IPS-15b (cell line): ENCODE data around the gene SCPEP1.
"Not testable (repeated sequence)": the region's sequence is repeated elsewhere in the genome, so short reads cannot be mapped to it uniquely, and the experiment has no call there.

Source experiments
- H3K27me3 ChIP-seq: one replicate; pipeline ENCODE4 v1.6.1; 2013; ENCODE audit warnings: low read length; ENCODE audit not compliant: control insufficient read depth, insufficient read depth
- H3K36me3 ChIP-seq: one replicate; pipeline ENCODE4 v1.6.1; 2013; ENCODE audit warnings: low read length; ENCODE audit not compliant: control insufficient read depth, insufficient read depth
- H3K4me1 ChIP-seq: one replicate; pipeline ENCODE4 v1.6.1; 2013; ENCODE audit warnings: mild to moderate bottlenecking, low read length; ENCODE audit not compliant: control insufficient read depth, insufficient read depth
- H3K4me3 ChIP-seq: one replicate; pipeline ENCODE4 v1.5.1; 2013; ENCODE audit warnings: low read depth, low read length
- H3K9ac ChIP-seq: one replicate; pipeline ENCODE4 v1.6.1; 2013; ENCODE audit warnings: low read depth, mild to moderate bottlenecking, low read length
- H3K9me3 ChIP-seq: one replicate; pipeline ENCODE4 v1.6.1; 2013; ENCODE audit warnings: mild to moderate bottlenecking, low read length; ENCODE audit not compliant: control insufficient read depth, insufficient read depth

The SCPEP1 gene

GRCh38 chr17:56939869-56940484 is 38.0 kb upstream of the SCPEP1 start:
- Histone ChIP-seq H3K36me3 (peaks cover 11% of the 10 kb centered on the region), H3K4me1 (no peaks in the 10 kb centered on the region), H3K9me3 (no peaks in the 10 kb centered on the region), H3K9ac (no peak overlapping the region), H3K27me3 (no peaks in the 10 kb centered on the region), H3K4me3 (no peak overlapping the region)

DNA sequence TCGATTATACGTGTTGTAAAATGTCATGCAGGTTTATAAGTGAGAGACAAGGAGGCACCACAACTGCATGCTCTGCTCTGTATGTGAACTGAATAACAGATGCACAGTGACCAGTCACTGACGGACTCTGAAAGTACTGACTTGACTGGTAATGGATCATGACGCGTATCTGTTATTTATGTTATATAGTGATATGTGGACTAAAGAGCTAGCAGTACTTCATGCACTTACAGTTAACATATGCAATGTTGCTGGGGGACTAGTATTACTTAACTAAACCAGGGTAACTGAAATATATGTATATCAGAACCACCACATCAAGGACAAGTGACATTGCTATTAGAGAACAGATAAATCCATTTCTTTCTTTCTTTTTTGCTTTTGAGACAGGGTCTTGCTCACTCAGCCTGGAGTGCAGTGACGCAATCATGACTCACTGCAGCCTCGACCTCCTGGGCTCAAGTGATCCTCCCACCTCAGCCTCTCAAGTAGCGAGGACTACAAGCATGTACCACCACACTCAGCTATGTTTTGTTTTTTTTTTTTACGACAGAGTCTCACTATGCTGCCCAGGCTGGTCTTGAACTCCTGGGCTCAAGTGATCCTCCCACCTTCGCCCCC is 34.3 kb upstream of the SCPEP1 start:
- Histone ChIP-seq H3K27me3 (no peaks in the 10 kb centered on the region), H3K36me3 (peaks cover 6% of the 10 kb centered on the region), H3K9ac (no peak overlapping the region), H3K4me3 (no peak overlapping the region), H3K4me1 (no peaks in the 10 kb centered on the region), H3K9me3 (no peaks in the 10 kb centered on the region)

DNA sequence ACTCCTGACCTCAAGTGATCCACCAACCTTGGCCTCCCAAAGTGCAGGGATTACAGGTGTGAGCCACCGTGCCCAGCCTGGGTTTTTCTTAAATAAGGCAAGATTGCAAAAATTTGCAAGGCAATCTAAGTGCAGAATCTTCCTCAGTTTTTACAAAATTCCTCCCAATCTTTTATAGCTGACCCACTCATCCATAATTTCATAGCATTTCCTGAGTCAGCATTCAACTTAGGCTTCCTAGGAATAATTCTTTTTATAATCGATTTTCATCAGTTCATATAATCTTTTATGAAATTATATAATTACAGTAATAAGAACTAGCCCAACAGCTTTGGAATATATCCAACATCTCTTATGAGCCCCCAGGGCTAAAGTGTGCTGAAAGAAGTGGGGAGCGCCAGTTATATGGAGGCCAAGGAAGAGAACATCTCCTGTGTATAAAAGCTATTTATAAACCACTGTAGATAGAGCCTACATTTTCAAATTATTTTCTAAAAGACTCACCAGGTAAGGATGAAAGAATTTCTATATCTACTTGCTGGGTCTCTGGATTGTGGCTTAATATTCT is 31.9 kb upstream of the SCPEP1 start:
- Histone ChIP-seq H3K36me3 (peaks cover 9% of the 10 kb centered on the region), H3K4me1 (no peaks in the 10 kb centered on the region), H3K9ac (no peak overlapping the region), H3K9me3 (no peaks in the 10 kb centered on the region), H3K4me3 (no peak overlapping the region), H3K27me3 (no peaks in the 10 kb centered on the region)

- no peaks in the 10 kb centered on the region for H3K4me1 ChIP-seq
- H3K27me3 ChIP-seq, result no peaks in the 10 kb centered on the region
- H3K9ac ChIP-seq, result no peak overlapping the region
- H3K9me3 ChIP-seq, result no peaks in the 10 kb centered on the region
- peaks cover 9% of the 10 kb centered on the region for H3K36me3 ChIP-seq
- H3K4me3 ChIP-seq, result no peak overlapping the region
Observed at GRCh38 chr17:56947741-56948140, 30.2 kb upstream of the SCPEP1 start.

DNA sequence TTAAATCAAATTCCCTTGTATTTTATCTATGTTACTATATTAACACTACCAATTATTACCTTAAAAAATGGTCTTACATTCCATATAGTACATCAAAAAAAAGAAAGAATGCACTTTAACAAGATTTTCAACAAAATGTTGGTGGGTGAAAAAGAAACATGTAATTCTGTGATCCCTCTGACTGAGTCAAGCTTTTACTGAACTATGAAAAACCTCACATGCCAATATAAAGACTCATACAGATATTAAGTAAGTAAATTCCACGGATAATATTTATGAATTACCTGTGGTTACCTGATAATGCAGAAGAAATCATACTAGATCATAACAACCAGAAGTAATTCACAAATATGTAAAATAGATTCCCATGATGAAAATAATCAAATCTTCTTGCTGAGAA is 29.4 kb upstream of the SCPEP1 start:
- Histone ChIP-seq H3K36me3 (peaks cover 5% of the 10 kb centered on the region), H3K9me3 (no peaks in the 10 kb centered on the region), H3K27me3 (no peaks in the 10 kb centered on the region), H3K9ac (no peak overlapping the region), H3K4me3 (no peak overlapping the region), H3K4me1 (no peaks in the 10 kb centered on the region)

DNA sequence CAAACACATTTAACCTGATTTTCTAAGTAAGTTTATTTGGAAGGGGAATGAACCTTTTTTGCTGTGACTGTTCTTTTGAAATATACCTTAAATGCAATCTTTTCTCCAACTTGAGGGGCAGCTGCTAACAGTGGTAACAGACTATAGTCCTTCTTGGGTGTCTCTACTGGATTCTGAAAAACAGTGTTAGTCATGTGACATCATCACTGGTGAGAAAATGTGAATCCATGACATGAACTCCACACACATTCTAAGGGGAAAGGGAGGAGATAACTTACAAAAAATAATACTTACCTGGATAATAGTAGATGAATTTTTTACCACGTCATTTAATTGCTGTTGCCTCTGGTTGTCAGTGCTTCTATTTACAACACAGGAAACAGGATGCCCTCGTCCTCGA is 28.3 kb upstream of the SCPEP1 start:
- Histone ChIP-seq H3K4me3 (no peak overlapping the region), H3K9ac (no peak overlapping the region), H3K36me3 (peaks cover 3% of the 10 kb centered on the region), H3K9me3 (no peaks in the 10 kb centered on the region), H3K4me1 (no peaks in the 10 kb centered on the region), H3K27me3 (no peaks in the 10 kb centered on the region)

- no peak overlapping the region for H3K4me3 ChIP-seq
- no peaks in the 10 kb centered on the region for H3K4me1 ChIP-seq
- no peaks in the 10 kb centered on the region for H3K36me3 ChIP-seq
- H3K27me3 ChIP-seq, result no peaks in the 10 kb centered on the region
- no peaks in the 10 kb centered on the region for H3K9me3 ChIP-seq
- no peak overlapping the region for H3K9ac ChIP-seq
Observed at GRCh38 chr17:56956992-56957391, 20.9 kb upstream of the SCPEP1 start.

DNA sequence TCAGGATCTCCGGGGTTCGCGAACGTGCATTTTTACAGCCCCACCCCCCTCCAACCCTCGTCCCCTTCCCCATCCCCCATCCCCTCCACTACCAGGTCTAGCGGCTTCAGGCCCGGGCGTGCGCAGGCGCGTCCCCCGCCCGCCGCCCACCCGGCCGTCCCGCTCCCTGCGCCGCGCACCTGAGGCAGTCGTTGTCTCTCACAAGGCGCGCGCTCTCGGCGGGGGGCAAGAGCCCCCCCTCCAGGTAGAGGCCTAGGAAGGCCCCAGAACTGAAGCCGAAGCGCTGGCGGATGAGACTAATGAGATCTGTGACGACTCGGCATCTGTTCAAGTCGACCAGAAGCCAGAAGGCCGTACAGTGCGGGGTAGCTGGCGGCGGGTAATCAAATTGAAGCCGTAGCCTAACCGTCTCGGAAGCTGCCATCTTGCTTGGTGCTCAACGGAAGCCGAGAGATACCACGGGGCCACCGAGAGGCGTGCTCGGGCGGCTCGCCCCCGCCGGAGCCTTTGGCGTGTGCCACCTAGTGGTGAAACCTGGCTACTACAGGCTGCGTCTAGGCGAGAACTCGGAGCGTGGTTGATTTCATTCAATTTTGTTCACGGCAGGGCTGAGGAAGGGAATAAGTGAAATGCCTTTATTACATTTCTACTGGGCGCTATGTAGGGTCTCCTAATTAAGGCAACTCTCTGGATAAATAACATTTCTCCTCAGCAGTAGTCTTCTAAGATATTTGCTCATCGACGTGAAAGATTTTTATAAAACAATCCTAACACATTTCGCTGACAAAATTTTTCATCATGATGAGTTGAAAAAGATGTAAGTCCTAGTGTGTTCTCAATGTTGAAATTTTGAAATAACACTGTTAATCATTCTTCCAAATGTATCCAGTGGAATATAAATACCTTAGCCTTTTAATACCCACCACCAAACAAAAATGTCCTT is 17.1 kb upstream of the SCPEP1 start, which contains the start of gene COIL:
Gene COIL (minus strand): TSS at position 455 of the 943 bp plus-strand sequence. CDS start 31 bp downstream, at position 424.
- Histone ChIP-seq H3K9ac (peak within 1 kb of the TSS; percentile 93), H3K4me3 (peak within 1 kb of the TSS; percentile 85), H3K4me1 (no peaks in the 10 kb centered on the region), H3K9me3 (no peaks in the 10 kb centered on the region), H3K27me3 (no peaks in the 10 kb centered on the region), H3K36me3 (no peaks in the 10 kb centered on the region)

DNA sequence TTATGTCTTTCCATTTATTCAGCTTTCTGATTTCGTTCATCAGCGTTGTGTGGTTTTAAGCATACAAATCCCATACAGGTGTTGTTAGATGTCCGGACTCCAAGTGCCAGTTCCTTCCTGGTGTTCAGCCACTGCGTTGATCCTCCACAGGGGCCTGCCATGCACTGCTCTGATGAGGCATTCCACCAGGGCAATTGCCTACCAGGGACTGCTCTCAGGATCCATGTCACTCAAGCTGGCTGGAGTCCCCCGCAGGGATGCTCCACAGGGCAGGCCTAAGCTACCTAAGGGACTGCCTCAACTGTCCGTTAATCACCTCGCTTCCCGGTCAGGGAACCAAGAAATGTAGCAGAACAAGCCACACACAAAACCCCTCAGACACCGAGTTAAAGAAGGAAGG is 12.7 kb upstream of the SCPEP1 start:
- not testable (repeated sequence) for H3K36me3 ChIP-seq, H3K4me1 ChIP-seq, H3K9ac ChIP-seq, H3K4me3 ChIP-seq, H3K27me3 ChIP-seq, H3K9me3 ChIP-seq

- H3K4me1 ChIP-seq, H3K4me3 ChIP-seq, H3K36me3 ChIP-seq, H3K9ac ChIP-seq, H3K9me3 ChIP-seq, H3K27me3 ChIP-seq: not testable (repeated sequence)
Observed at GRCh38 chr17:56965681-56966080, 12.2 kb upstream of the SCPEP1 start.

- Histone ChIP-seq H3K9me3 (peaks cover 2% of the 10 kb centered on the region), H3K4me3 (no peak overlapping the region), H3K4me1 (no peaks in the 10 kb centered on the region), H3K9ac (no peak overlapping the region), H3K36me3 (no peaks in the 10 kb centered on the region), H3K27me3 (no peaks in the 10 kb centered on the region)
Observed at GRCh38 chr17:56966338-56966737, 11.6 kb upstream of the SCPEP1 start.
